H1 (cell line): ENCODE results near the gene BCAS3. TPM values are rescaled to one million over a fixed set of nuclear protein-coding genes. Genes with fewer than 3 reads are reported as not detected.

Experiments
- CTCF ChIA-PET: fragments of 300-600 bp; sonication (Branson Sonifier 250); formaldehyde crosslinking; loops from one replicate; lab custom pipeline; 2021; ENCODE audit not compliant: partially characterized antibody; lab: Charles Lee
- POLR2A ChIA-PET: fragments of 300-600 bp; sonication (Branson Sonifier 250); formaldehyde crosslinking; loops from one replicate; lab custom pipeline; 2021; ENCODE audit warnings: inconsistent platforms; ENCODE audit not compliant: partially characterized antibody; lab: Charles Lee
- DNase-seq, 2 experiments: peaks; one replicate each; pipeline versions ENCODE4 v3.0.0 to v3.0.0-alpha.2; 2010 to 2022; ENCODE audit warnings: low spot score in 2 of 2, low read depth in 1 of 2, mixed read lengths in 1 of 2
- FAIRE-seq: peaks from 2 replicates; lab custom pipeline; 2011; peaks lifted over from hg19 to GRCh38; lab: Jason Lieb, UNC
- H2AFZ ChIP-seq: 2 replicates; pipeline ENCODE4 v1.8.1; 2012; ENCODE audit warnings: low read length, inconsistent platforms
- H2AK5ac ChIP-seq: 2 replicates; pipeline ENCODE4 v1.6.1; 2013; ENCODE audit warnings: low read depth, low read length
- H2BK120ac ChIP-seq: replicated peaks from 2 replicates; pipeline ENCODE3; 2013; ENCODE audit warnings: low read depth, low read length, inconsistent platforms
- H2BK12ac ChIP-seq: 2 replicates; pipeline ENCODE4 v1.6.1; 2013; ENCODE audit warnings: low read depth, low read length
- H2BK15ac ChIP-seq: 2 replicates; pipeline ENCODE4 v1.6.1; 2013; ENCODE audit warnings: low read length
- H2BK20ac ChIP-seq: 2 replicates; pipeline ENCODE4 v1.6.1; 2013; ENCODE audit warnings: low read length
- H2BK5ac ChIP-seq: 2 replicates; pipeline ENCODE4 v1.6.1; 2013; ENCODE audit warnings: low read depth, low read length
- H3K14ac ChIP-seq: 2 replicates; pipeline ENCODE4 v1.6.1; 2013; ENCODE audit warnings: inconsistent platforms; ENCODE audit not compliant: insufficient read length
- H3K18ac ChIP-seq: 2 replicates; pipeline ENCODE4 v1.6.1; 2013; ENCODE audit warnings: low read length; ENCODE audit errors: extremely low read depth
- H3K23ac ChIP-seq: 2 replicates; pipeline ENCODE4 v1.6.1; 2013; ENCODE audit warnings: inconsistent platforms; ENCODE audit not compliant: insufficient read length
- H3K23me2 ChIP-seq: 2 replicates; pipeline ENCODE4 v1.6.1; 2013; ENCODE audit warnings: low read depth, low read length
- H3K27ac ChIP-seq: 2 replicates; pipeline ENCODE4 v1.6.1; 2011; ENCODE audit warnings: low read depth, low read length, inconsistent platforms
- H3K27me3 ChIP-seq, 4 experiments: replicated peaks in 1 of 4; 1 replicate in 1 of 4; 2 replicates in 3 of 4; pipeline versions ENCODE4 v1.6.1 to v1.8.1; 2011 to 2013; ENCODE audit warnings: low read length in 3 of 4, mild to moderate bottlenecking in 3 of 4, inconsistent platforms in 2 of 4, mixed read lengths in 2 of 4, moderate library complexity in 1 of 4; ENCODE audit not compliant: control insufficient read depth in 3 of 4, insufficient read depth in 3 of 4; ENCODE audit errors: extremely low read depth in 1 of 4
- H3K36me3 ChIP-seq, 4 experiments: 2 replicates each; pipeline versions ENCODE4 v1.6.1 to v1.8.1; 2011 to 2013; ENCODE audit warnings: mild to moderate bottlenecking in 4 of 4, low read length in 3 of 4, moderate library complexity in 2 of 4, control low read depth in 1 of 4, inconsistent platforms in 1 of 4; ENCODE audit not compliant: insufficient read depth in 4 of 4, control insufficient read depth in 2 of 4
- H3K4ac ChIP-seq: replicated peaks from 2 replicates; pipeline ENCODE3; 2013; ENCODE audit warnings: low read length, low read depth, mixed read lengths, inconsistent platforms; ENCODE audit not compliant: insufficient read length
- H3K4me1 ChIP-seq, 4 experiments: replicated peaks in 1 of 4; 1 replicate in 1 of 4; 2 replicates in 3 of 4; pipeline versions ENCODE4 v1.6.1 to v1.8.1; 2011 to 2013; ENCODE audit warnings: low read length in 3 of 4, inconsistent platforms in 2 of 4, mixed read lengths in 1 of 4; ENCODE audit not compliant: insufficient read depth in 4 of 4, control insufficient read depth in 3 of 4
- H3K4me2 ChIP-seq, 2 experiments: 2 replicates each; pipeline versions ENCODE4 v1.6.1 to v1.8.1; 2011 to 2013; ENCODE audit warnings: low read depth in 2 of 2, low read length in 2 of 2, control low read depth in 1 of 2, inconsistent platforms in 1 of 2, mild to moderate bottlenecking in 1 of 2; ENCODE audit not compliant: insufficient read depth in 1 of 2
- H3K4me3 ChIP-seq, 4 experiments: fragments of 200-600, 300-600 bp in 1 of 4; sonication (generic), shearing (Covaris generic), sonication (Bioruptor Twin) in 1 of 4; 2 replicates each; pipeline versions ENCODE4 v1.5.1 to v1.8.1; 2011 to 2016; ENCODE audit warnings: low read length in 4 of 4, low read depth in 3 of 4, control low read depth in 2 of 4, inconsistent platforms in 2 of 4, mild to moderate bottlenecking in 2 of 4, mixed read lengths in 1 of 4, moderate library complexity in 1 of 4; ENCODE audit not compliant: insufficient read depth in 2 of 4; ENCODE audit errors: extremely low read depth in 1 of 4
- H3K56ac ChIP-seq: replicated peaks from 2 replicates; pipeline ENCODE3; 2013; ENCODE audit warnings: low read depth, mild to moderate bottlenecking, mixed read lengths, low read length, inconsistent platforms; ENCODE audit not compliant: insufficient read length
- H3K79me1 ChIP-seq: 2 replicates; pipeline ENCODE4 v1.6.1; 2013; ENCODE audit warnings: low read depth, low read length, control low read depth
- H3K79me2 ChIP-seq, 2 experiments: 2 replicates each; pipeline versions ENCODE4 v1.6.1 to v1.8.1; 2012 to 2013; ENCODE audit warnings: low read length in 2 of 2, mild to moderate bottlenecking in 2 of 2, inconsistent platforms in 1 of 2; ENCODE audit not compliant: insufficient read depth in 2 of 2, control insufficient read depth in 1 of 2
- H3K9ac ChIP-seq, 4 experiments: replicated peaks in 1 of 4; 1 replicate in 1 of 4; 2 replicates in 3 of 4; pipeline versions ENCODE4 v1.6.1 to v1.8.1; 2011 to 2013; ENCODE audit warnings: low read depth in 3 of 4, low read length in 3 of 4, control low read depth in 2 of 4, mild to moderate bottlenecking in 2 of 4, moderate library complexity in 2 of 4, inconsistent platforms in 1 of 4; ENCODE audit errors: extremely low read depth in 1 of 4
- H3K9me3 ChIP-seq, 2 experiments: 2 replicates each; pipeline versions ENCODE4 v1.6.1 to v1.8.1; 2012 to 2013; ENCODE audit warnings: mild to moderate bottlenecking in 2 of 2, moderate library complexity in 2 of 2, control low read depth in 1 of 2, inconsistent platforms in 1 of 2, low read depth in 1 of 2, low read length in 1 of 2, mixed read lengths in 1 of 2; ENCODE audit not compliant: insufficient read depth in 2 of 2
- H4K20me1 ChIP-seq, 2 experiments: replicated peaks in 1 of 2; 2 replicates each; pipeline versions ENCODE3 to v1.8.1; 2011 to 2013; ENCODE audit warnings: inconsistent platforms in 2 of 2, low read length in 2 of 2, mild to moderate bottlenecking in 1 of 2; ENCODE audit not compliant: insufficient read depth in 2 of 2, control insufficient read depth in 1 of 2
- H4K5ac ChIP-seq: 2 replicates; pipeline ENCODE4 v1.6.1; 2013; ENCODE audit warnings: low read length, low read depth, mixed read lengths, inconsistent platforms; ENCODE audit not compliant: insufficient read length
- H4K8ac ChIP-seq: 2 replicates; pipeline ENCODE4 v1.8.0; 2013; ENCODE audit warnings: mild to moderate bottlenecking, moderate library complexity, low read length, inconsistent platforms; ENCODE audit not compliant: insufficient read depth; ENCODE audit errors: extremely low read depth
- H4K91ac ChIP-seq: replicated peaks from 2 replicates; pipeline ENCODE3; 2013; ENCODE audit warnings: low read length, mixed read lengths, inconsistent platforms; ENCODE audit not compliant: insufficient read length
- RFX5 ChIP-seq: IDR thresholded peaks from 2 replicates; pipeline ENCODE4 v1.6.1; 2011; ENCODE audit warnings: low read depth, low read length, improper control_type of control experiment, borderline replicate concordance
- whole genome bisulfite sequencing, 2 experiments: shearing (Covaris generic) in 1 of 2; methylation state at CpG; one replicate each; pipeline versions ENCODE4 v1.1.6 to v1.1.7; 2013 to 2015; ENCODE audit warnings: low lambda C conversion rate in 2 of 2, mixed read lengths in 2 of 2, inconsistent platforms in 1 of 2, low coverage in 1 of 2, missing lambda C conversion rate in 1 of 2; ENCODE audit not compliant: insufficient replicate concordance in 2 of 2, insufficient coverage in 1 of 2, insufficient read length in 1 of 2; ENCODE audit errors: extremely low coverage in 1 of 2, missing lambda C conversion rate in 1 of 2; 5-methylcytosine and 5-hydroxymethylcytosine counted together
- polyA plus RNA-seq, 7 experiments: library from polyadenylated mRNA; depleted of rRNA in 3 of 7; stranded (reverse) in 5 of 7; unstranded in 2 of 7; fragments of >200 nt in 5 of 7; fragments of 200-250 nt in 2 of 7; gene quantifications; 1 replicate in 5 of 7; 2 replicates in 1 of 7; 4 replicates in 1 of 7; pipeline versions ENCODE4 v1.2.1 to v1.2.3, GENCODE V29; 2011 to 2013; ENCODE audit warnings: missing spikeins in 2 of 7, mixed read lengths in 2 of 7
- total RNA-seq: library from RNA; stranded (reverse); fragmentation: NEBNext Ultra II Directional; extraction: Animal tissue kit (Norgen Biotek cat#: 25700); gene quantifications from 2 replicates; pipeline ENCODE4 v1.2.1, GENCODE V29; 2021

Gene BCAS3
- total and polyA plus RNA-seq, 2 of the 8 experiments (the other 6 are each of a cell fraction or from before 2014, with no cell fraction given): 9.9 to 13.3 TPM

GRCh38 chr17:61394630-61395408, 717.2 kb downstream of the BCAS3 start:
- Histone ChIP-seq H2BK15ac (no peak overlapping the region), H3K4me3 (0 out of 8 replicates have a peak overlapping the region, but pooled peaks of 1 of the 4 experiments have one; percentile 51), H2BK20ac (no peak overlapping the region), H3K27ac (no peak overlapping the region), H3K79me1 (no peaks in the 10 kb centered on the region), H4K5ac (no peak overlapping the region), H3K9ac (no peak overlapping the region), H3K4me2 (peak overlapping the region in 1 of 2 experiments; percentile 71; a peak in 1 of 4 replicates), H4K8ac (no peak overlapping the region), H4K91ac (no peak overlapping the region), H2BK120ac (no peak overlapping the region), H3K4me1 (peaks cover 0 to 24% (median 13%) of the 10 kb centered on the region in 4 experiments; a peak in 5 of 7 replicates), H3K56ac (no peak overlapping the region), H3K23me2 (no peaks in the 10 kb centered on the region; the same call in 1 of the 2 replicates), H3K14ac (no peak overlapping the region), H2AK5ac (no peak overlapping the region), H3K18ac (no peak overlapping the region), H2BK12ac (no peak overlapping the region), H4K20me1 (peaks cover 12 to 33% of the 10 kb centered on the region in 2 experiments), H3K79me2 (no peaks in the 10 kb centered on the region), H3K4ac (no peak overlapping the region), H3K27me3 (peaks cover 59 to 74% (median 71%) of the 10 kb centered on the region in 4 experiments), H2BK5ac (no peak overlapping the region), H3K36me3 (peaks cover 0 to 6% (median 0%) of the 10 kb centered on the region in 4 experiments; a peak in 1 of 8 replicates), H2AFZ (no peak overlapping the region), H3K9me3 (no peaks in the 10 kb centered on the region), H3K23ac (no peak overlapping the region)
- DNase-seq: no peak
- TF ChIP-seq RFX5: no peak
- CTCF ChIA-PET: interaction anchor here (0.6 to 3.3 kb wide), 22 partner anchors 10 to 1780 kb away, joined by 3 to 31 read pairs (median 4); no protein-coding TSS in a partner anchor
- no peak for FAIRE-seq
- POLR2A ChIA-PET: interaction anchor here (0.7 to 2.1 kb wide), 2 partner anchors 8 to 63 kb away, joined by 3 to 4 read pairs; no protein-coding TSS in a partner anchor
- 77% methylated on average over 10 of the region's 10 CpGs; no CpG with 5 or more reads in 1 of the 2 experiments for WGBS, 2 experiments
